ENCODE results near the gene AHCY.
"Not testable (repeated sequence)": the region's sequence is repeated elsewhere in the genome, so short reads cannot be mapped to it uniquely, and the experiment has no call there.

Gene AHCY

GRCh38 chr20:34332262-34332920 is 29.2 kb upstream of the AHCY start:
- TF ChIP-seq, protein P1, sequence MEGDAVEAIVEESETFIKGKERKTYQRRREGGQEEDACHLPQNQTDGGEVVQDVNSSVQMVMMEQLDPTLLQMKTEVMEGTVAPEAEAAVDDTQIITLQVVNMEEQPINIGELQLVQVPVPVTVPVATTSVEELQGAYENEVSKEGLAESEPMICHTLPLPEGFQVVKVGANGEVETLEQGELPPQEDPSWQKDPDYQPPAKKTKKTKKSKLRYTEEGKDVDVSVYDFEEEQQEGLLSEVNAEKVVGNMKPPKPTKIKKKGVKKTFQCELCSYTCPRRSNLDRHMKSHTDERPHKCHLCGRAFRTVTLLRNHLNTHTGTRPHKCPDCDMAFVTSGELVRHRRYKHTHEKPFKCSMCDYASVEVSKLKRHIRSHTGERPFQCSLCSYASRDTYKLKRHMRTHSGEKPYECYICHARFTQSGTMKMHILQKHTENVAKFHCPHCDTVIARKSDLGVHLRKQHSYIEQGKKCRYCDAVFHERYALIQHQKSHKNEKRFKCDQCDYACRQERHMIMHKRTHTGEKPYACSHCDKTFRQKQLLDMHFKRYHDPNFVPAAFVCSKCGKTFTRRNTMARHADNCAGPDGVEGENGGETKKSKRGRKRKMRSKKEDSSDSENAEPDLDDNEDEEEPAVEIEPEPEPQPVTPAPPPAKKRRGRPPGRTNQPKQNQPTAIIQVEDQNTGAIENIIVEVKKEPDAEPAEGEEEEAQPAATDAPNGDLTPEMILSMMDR (IDR thresholded peaks at IDR 0.05; ENCODE audit: low read depth, low read length) = no peak
- H3K4me3 ChIP-seq (ENCODE audit: low read depth, low read length) = no peak overlapping the region
- DNase-seq (ENCODE audit: low read depth, low spot score) = no peak
- in situ Hi-C loops (cut with HindIII; ENCODE audit: low sequenced_read_pairs) = no loop called here

DNA sequence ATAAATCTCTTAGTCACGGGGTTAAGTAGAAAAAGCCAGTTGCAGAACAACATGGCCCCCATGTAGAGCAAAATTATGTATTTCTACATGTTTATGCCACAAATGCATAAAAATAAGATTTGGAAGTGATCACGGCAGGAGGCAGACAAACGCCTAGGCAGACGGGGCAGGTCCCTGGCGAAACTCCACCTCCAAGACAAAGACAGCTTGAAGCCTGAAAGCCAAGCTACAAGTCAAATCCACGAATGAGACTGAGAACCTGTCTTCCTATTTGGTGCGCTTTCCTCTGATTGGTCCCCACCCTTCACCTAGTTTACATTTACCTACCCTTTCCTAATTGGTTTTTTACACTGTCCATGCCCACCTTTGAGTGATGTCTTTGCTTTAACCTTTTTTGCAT is 28.7 kb upstream of the AHCY start:
- in situ Hi-C loops (cut with HindIII; ENCODE audit: low sequenced_read_pairs) = no loop called here
- DNase-seq (ENCODE audit: low read depth, low spot score) = no peak
- H3K4me3 ChIP-seq (ENCODE audit: low read depth, low read length) = no peak overlapping the region
- TF ChIP-seq, protein P1 (IDR thresholded peaks at IDR 0.05; ENCODE audit: low read depth, low read length) = no peak

DNA sequence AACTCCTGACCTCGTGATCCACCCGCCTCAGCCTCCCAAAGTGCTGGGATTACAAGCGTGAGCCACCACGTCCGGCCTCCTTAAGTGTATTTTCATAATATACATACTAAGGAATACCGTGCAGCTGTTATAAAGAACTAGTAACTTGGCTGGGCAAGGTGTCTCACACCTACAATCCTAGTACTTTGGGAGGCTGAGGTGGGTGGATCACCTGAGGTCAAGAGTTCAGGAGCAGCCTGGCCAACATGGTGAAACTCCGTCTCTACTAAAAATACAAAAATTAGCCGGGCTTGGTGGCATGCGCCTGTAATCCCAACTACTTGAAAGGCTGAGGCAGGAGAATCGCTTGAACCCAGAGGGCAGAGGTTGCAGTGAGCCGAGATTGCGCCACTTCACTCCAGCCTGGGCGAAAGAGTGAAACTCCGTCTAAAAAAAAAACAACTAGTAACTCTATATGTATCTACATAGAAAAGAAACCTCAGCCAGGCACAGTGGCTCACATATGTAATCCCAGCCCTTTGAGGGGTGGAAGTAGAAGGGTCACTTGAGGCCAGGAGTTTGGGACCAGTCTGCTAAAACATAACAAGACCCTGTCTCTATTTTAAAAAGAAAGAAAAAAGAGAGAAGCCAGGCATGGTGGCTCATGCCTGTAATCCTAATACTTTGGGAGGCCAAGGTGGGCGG is 27.8 kb upstream of the AHCY start:
- in situ Hi-C loops (cut with HindIII; ENCODE audit: low sequenced_read_pairs); H3K4me3 ChIP-seq (ENCODE audit: low read depth, low read length); DNase-seq (ENCODE audit: low read depth, low spot score): not testable (repeated sequence)

DNA sequence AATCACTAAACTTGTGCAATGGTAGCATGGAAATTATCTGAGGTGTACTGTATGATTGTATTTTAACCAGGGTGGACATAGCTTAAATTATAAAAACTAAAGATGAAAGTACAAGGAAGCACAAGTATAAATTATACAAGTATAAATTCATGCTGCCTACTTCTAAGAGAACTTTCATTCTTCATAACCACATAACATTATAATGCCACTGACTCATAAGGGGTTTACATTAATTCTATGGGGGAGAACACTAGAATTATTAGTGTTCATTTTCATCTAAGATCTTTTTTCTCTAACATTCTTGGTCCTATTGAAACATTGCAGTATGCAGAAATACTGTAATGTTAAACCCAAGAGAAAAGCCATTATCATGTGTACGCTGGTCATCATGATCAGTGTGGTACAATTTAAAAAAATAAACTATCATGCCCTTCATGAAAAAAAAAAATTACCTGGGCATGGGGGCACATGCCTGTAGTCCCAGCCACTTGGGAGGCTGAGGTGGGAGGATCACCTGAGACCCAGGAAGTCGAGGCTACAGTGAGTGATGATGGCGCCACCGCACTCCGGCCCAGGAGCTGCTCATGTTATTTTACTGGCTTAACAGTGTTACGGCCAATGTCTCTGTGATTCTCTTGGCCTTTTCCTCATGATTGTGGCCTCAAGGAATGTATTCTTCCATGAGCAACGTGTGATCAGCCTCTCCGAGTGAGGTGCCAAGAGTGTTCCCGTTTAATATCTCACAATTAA is 25.9 kb upstream of the AHCY start:
- no peak overlapping the region for H3K4me3 ChIP-seq (ENCODE audit: low read depth, low read length)
- DNase-seq (ENCODE audit: low read depth, low spot score) = peak; percentile 14
- TF ChIP-seq, protein P1 (IDR thresholded peaks at IDR 0.05; ENCODE audit: low read depth, low read length) = no peak
- in situ Hi-C loops (cut with HindIII; ENCODE audit: low sequenced_read_pairs) = no loop called here

DNA sequence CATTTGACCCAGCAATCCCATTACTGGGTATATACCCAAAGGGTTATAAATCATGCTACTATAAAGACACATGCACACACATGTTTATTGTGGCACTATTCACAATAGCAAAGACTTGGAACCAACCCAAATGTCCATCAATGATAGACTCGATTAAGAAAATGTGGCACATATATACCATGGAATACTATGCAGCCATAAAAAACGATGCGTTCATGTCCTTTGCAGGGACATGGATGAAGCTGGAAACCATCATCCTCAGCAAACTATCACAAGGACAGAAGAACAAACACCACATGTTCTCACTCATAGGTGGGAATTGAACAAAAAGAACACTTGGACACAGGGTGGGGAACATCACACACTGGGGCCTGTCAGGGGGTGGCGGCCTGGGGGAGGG is 25.1 kb upstream of the AHCY start:
- DNase-seq (ENCODE audit: low read depth, low spot score); in situ Hi-C loops (cut with HindIII; ENCODE audit: low sequenced_read_pairs); H3K4me3 ChIP-seq (ENCODE audit: low read depth, low read length): not testable (repeated sequence)

DNA sequence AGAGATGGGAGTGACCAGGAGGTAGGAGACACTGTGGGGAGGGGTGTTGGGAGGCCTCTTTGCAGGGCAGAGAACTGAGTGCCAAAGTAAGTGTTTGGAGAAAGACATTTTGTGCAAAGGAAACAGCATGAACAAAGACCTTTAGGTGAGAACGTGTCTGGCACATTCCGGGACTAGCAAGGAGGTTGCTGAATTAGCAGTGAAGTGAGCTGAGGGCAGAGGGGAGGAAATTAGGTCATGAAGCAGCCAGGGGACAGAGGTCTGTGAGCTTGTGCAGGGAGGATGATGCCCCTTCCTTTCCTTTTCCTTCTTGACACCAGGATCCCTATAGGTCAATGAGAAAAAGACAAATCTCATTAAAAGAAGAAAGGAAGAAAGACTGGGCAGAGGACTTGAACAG is 21.4 kb upstream of the AHCY start:
- no peak for DNase-seq (ENCODE audit: low read depth, low spot score)

GRCh38 chr20:34322267-34323105 is 19.3 kb upstream of the AHCY start:
- in situ Hi-C loops (cut with HindIII; ENCODE audit: low sequenced_read_pairs) = no loop called here
- TF ChIP-seq, protein P1 (IDR thresholded peaks at IDR 0.05; ENCODE audit: low read depth, low read length) = no peak
- no peak overlapping the region for H3K4me3 ChIP-seq (ENCODE audit: low read depth, low read length)
- no peak for DNase-seq (ENCODE audit: low read depth, low spot score)

More for the DNA sequence above, 21.4 kb upstream of the AHCY start:
- TF ChIP-seq, protein P1 (IDR thresholded peaks at IDR 0.05; ENCODE audit: low read depth, low read length) = no peak
- H3K4me3 ChIP-seq (ENCODE audit: low read depth, low read length) = no peak overlapping the region
- in situ Hi-C loops (cut with HindIII; ENCODE audit: low sequenced_read_pairs) = no loop called here

All from astrocyte of the spinal cord (primary cell).